ENCODE measurements around the gene CDH4.

The CDH4 gene

DNA sequence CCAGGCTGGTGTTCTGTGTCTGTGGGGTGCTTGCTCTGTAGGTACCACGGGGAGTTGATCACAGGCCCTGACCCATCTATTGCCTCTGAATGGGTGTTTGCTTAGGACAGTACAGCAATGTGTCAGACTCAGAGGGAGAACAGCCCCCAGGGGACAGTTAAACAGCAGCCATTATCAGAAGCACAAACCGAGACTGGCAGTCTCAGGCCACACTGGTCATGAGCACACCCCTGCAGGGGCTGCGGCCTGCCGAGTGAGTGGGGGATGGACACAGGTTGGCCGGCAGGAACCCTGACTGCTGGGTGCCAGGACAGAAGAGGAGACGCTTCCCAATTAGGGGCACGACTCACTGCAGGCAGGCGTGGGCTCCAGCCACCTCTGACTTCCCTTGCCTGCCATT is 395.6 kb downstream of the CDH4 start:
- TF ChIP-seq TCF12 (IDR thresholded peaks at IDR 0.05; ENCODE audit: low read depth), result no peak
- TF ChIP-seq, protein P1, sequence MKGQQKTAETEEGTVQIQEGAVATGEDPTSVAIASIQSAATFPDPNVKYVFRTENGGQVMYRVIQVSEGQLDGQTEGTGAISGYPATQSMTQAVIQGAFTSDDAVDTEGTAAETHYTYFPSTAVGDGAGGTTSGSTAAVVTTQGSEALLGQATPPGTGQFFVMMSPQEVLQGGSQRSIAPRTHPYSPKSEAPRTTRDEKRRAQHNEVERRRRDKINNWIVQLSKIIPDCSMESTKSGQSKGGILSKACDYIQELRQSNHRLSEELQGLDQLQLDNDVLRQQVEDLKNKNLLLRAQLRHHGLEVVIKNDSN (IDR thresholded peaks at IDR 0.05), result no peak

DNA sequence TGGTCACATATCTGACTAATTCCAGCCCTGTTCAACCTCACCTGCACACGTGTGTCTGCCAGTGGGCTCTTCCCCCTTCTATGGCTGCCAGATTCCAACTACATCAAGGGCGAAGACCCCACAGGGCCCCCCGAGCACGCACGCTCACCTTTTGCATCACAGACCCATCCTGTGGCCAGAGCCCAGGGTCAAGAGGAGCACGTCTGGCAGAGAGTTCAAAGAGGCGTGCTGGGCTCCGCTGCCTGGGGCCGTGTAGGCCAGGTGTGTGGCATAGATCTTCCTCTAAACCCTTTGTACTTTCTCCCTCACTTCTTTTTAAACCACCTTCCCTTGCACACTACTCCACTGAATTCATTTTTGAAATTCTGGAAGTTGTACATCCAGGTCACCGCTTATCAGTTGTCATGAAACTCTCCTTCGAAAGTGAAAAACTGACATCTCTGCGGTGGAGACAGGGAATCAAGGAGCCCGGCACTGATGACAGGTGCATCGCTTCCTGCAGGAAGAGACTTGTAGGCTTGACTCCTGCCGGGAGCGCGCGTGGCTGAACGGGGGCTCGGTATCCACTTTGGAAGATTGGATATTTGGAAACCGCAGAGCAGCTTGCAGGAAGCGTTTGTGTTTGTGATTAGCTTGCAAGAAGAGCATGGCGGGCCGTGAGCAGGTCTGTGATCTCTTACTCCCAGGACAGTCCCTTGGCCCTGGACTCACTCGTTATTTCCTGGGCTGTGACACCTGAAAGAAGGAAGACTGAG is 397.2 kb downstream of the CDH4 start:
- TF ChIP-seq EP300 (IDR thresholded peaks at IDR 0.05; ENCODE audit: borderline replicate concordance) (no peak), TEAD4 (IDR thresholded peaks at IDR 0.05) (no peak), EGR1 (IDR thresholded peaks at IDR 0.05) (no peak), ZBTB7A (IDR thresholded peaks at IDR 0.05; ENCODE audit: low read depth) (no peak), YY1 (IDR thresholded peaks at IDR 0.05; ENCODE audit: low read depth) (no peak), NFIC (IDR thresholded peaks at IDR 0.05) (no peak), CREB1 (IDR thresholded peaks at IDR 0.05; ENCODE audit: low read depth) (no peak)
- TF ChIP-seq, protein P2, sequence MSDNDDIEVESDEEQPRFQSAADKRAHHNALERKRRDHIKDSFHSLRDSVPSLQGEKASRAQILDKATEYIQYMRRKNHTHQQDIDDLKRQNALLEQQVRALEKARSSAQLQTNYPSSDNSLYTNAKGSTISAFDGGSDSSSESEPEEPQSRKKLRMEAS (IDR thresholded peaks at IDR 0.05), result no peak
- TF ChIP-seq, protein P3, sequence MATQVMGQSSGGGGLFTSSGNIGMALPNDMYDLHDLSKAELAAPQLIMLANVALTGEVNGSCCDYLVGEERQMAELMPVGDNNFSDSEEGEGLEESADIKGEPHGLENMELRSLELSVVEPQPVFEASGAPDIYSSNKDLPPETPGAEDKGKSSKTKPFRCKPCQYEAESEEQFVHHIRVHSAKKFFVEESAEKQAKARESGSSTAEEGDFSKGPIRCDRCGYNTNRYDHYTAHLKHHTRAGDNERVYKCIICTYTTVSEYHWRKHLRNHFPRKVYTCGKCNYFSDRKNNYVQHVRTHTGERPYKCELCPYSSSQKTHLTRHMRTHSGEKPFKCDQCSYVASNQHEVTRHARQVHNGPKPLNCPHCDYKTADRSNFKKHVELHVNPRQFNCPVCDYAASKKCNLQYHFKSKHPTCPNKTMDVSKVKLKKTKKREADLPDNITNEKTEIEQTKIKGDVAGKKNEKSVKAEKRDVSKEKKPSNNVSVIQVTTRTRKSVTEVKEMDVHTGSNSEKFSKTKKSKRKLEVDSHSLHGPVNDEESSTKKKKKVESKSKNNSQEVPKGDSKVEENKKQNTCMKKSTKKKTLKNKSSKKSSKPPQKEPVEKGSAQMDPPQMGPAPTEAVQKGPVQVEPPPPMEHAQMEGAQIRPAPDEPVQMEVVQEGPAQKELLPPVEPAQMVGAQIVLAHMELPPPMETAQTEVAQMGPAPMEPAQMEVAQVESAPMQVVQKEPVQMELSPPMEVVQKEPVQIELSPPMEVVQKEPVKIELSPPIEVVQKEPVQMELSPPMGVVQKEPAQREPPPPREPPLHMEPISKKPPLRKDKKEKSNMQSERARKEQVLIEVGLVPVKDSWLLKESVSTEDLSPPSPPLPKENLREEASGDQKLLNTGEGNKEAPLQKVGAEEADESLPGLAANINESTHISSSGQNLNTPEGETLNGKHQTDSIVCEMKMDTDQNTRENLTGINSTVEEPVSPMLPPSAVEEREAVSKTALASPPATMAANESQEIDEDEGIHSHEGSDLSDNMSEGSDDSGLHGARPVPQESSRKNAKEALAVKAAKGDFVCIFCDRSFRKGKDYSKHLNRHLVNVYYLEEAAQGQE (IDR thresholded peaks at IDR 0.05; ENCODE audit: low read depth), result no peak
- TF ChIP-seq, protein P1 (IDR thresholded peaks at IDR 0.05), result no peak

DNA sequence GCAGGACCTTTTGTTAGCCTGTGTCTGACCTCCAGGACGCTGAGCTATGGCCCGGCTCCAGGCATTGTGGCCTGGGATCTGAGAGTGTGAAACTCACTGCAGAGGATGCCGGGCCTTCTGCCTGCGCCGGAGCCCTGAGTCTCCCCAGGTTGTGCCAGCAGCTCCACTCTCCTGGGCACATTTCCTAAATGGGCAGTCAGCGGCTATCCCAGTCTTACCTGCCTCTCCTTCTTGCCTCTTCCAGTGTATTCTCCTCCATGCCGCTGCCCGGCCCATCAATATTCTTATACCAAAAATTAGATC is 397.8 kb downstream of the CDH4 start:
- TF ChIP-seq TAF1 (IDR thresholded peaks at IDR 0.05; ENCODE audit: low read depth), result no peak
- no peak for TF ChIP-seq EGR1 (IDR thresholded peaks at IDR 0.05)
- no peak for TF ChIP-seq YY1 (IDR thresholded peaks at IDR 0.05; ENCODE audit: low read depth)
- no peak for TF ChIP-seq ZBTB7A (IDR thresholded peaks at IDR 0.05; ENCODE audit: low read depth)
- TF ChIP-seq TCF12 (IDR thresholded peaks at IDR 0.05; ENCODE audit: low read depth), result no peak
- TF ChIP-seq EP300 (IDR thresholded peaks at IDR 0.05; ENCODE audit: borderline replicate concordance), result no peak
- TF ChIP-seq FOXM1 (IDR thresholded peaks at IDR 0.05; ENCODE audit: borderline replicate concordance, low read depth), result no peak
- no peak for TF ChIP-seq RAD21 (IDR thresholded peaks at IDR 0.05; ENCODE audit: low read depth)
- TF ChIP-seq TEAD4 (IDR thresholded peaks at IDR 0.05), result no peak
- TF ChIP-seq, protein P3 (IDR thresholded peaks at IDR 0.05; ENCODE audit: low read depth), result no peak
- TF ChIP-seq, protein P2 (IDR thresholded peaks at IDR 0.05), result no peak
- TF ChIP-seq, protein P1 (IDR thresholded peaks at IDR 0.05), result no peak

DNA sequence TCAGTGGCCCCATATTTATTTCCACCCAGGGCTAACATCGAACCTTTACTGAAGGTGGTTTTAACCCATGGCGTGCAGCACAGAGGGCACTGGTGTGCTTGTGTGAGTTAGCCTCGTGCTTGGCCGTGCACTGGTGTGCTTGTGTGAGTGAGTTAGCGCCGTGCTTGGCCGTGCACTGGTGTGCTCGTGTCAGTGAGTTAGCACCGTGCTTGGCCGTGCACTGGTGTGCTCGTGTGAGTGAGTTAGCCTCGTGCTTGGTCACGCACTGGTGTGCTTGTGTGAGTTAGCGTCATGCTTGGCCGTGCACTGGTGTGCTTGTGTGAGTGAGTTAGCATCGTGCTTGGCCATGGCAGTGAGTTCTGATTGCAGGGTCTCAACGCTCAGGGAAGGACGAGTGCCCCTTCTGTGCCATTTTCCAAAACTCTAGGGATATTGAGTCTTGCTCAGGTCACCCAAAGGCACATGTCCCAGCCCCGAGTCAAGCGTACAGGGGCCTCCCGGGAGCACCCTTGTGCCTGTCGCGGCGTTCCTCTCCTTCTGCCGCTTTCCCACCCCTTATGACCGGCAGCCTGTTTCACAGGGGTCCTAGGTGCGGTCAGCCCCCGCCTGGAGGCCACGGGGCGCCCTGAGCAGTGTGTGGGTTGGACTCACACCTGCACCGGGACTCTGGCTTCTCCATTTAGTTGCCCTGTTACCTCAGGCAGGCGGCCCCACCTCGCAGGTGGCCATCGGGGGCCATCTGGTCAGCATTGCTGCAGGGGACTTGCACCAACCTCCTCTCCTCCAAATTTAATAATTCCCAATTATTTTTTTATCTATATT is 399.1 kb downstream of the CDH4 start:
- no peak for TF ChIP-seq NFIC (IDR thresholded peaks at IDR 0.05)
- TF ChIP-seq RAD21 (IDR thresholded peaks at IDR 0.05; ENCODE audit: low read depth), result no peak
- TF ChIP-seq TAF1 (IDR thresholded peaks at IDR 0.05; ENCODE audit: low read depth), result no peak
- TF ChIP-seq, protein P1 (IDR thresholded peaks at IDR 0.05), result no peak
- TF ChIP-seq EGR1 (IDR thresholded peaks at IDR 0.05), result no peak
- TF ChIP-seq TCF12 (IDR thresholded peaks at IDR 0.05; ENCODE audit: low read depth), result no peak
- no peak for TF ChIP-seq CEBPB (IDR thresholded peaks at IDR 0.05)

DNA sequence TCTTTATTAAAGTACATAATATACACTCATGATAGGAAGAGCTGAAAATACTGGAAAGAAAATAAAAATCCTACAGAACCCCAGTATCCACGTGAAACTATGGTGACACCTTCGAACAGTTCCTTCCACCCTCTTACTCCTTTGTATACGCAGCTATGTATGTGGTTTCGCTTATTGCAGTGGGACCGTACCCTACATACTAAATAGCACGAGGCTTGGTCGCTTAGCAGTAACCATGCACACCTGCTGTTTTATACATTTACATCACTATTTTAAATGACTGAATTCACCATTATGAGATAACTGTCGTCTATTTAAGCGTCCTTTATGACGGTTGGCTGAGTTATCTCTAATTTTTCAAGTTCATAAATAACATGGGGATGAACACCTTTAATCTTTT is 400.1 kb downstream of the CDH4 start:
- TF ChIP-seq YY1 (IDR thresholded peaks at IDR 0.05; ENCODE audit: low read depth) (no peak), EGR1 (IDR thresholded peaks at IDR 0.05) (no peak), RAD21 (IDR thresholded peaks at IDR 0.05; ENCODE audit: low read depth) (no peak), TCF12 (IDR thresholded peaks at IDR 0.05; ENCODE audit: low read depth) (no peak), FOXM1 (IDR thresholded peaks at IDR 0.05; ENCODE audit: borderline replicate concordance, low read depth) (no peak), TAF1 (IDR thresholded peaks at IDR 0.05; ENCODE audit: low read depth) (no peak), EP300 (IDR thresholded peaks at IDR 0.05; ENCODE audit: borderline replicate concordance) (no peak)

Data from Ishikawa (cell line).